ENCODE data around the gene SSC5D.

DNA sequence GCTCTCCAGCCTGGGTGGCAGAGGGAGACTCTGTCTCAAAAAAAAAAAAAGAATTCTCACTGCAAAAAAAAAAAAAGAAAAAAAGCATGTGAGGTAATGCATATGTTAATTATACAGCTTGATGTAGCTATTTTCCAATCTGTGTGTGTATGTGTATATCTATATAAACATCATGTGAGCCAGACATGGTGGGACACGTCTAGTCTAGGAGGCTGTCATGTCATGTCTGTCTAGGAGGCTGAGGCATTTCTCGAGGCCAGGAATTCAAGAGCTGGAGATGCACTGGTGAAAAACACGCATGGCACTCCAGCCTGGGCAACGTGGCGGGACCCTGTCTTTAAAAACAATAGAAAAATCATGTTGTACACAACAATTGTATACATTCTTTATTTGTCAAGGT is 64.0 kb downstream of the SSC5D start:
- TF ChIP-seq EZH2 (IDR thresholded peaks at IDR 0.05; ENCODE audit: low read length), result no peak
- TF ChIP-seq, protein P1, sequence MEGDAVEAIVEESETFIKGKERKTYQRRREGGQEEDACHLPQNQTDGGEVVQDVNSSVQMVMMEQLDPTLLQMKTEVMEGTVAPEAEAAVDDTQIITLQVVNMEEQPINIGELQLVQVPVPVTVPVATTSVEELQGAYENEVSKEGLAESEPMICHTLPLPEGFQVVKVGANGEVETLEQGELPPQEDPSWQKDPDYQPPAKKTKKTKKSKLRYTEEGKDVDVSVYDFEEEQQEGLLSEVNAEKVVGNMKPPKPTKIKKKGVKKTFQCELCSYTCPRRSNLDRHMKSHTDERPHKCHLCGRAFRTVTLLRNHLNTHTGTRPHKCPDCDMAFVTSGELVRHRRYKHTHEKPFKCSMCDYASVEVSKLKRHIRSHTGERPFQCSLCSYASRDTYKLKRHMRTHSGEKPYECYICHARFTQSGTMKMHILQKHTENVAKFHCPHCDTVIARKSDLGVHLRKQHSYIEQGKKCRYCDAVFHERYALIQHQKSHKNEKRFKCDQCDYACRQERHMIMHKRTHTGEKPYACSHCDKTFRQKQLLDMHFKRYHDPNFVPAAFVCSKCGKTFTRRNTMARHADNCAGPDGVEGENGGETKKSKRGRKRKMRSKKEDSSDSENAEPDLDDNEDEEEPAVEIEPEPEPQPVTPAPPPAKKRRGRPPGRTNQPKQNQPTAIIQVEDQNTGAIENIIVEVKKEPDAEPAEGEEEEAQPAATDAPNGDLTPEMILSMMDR (optimal IDR thresholded peaks at IDR 0.05 in 1 of 3, IDR thresholded peaks at IDR 0.05 in 1 of 3, conservative IDR thresholded peaks at IDR 0.05 in 1 of 3; ENCODE audit: extremely low read depth in 1 of 3, insufficient read depth in 2 of 3, low read length in 3 of 3), result no peak

All from keratinocyte (primary cell).